Psoas muscle (tissue), 8 donors: Measurements from ENCODE around the gene NFASC. TPM values are rescaled to one million over a fixed set of nuclear protein-coding genes. Genes with fewer than 3 reads are reported as not detected.

Source experiments
- ATAC-seq, 4 donors: fragments of 200-7000 bp; cut with Tn5 transposase; one replicate each; pipeline ENCODE4 v1.9.1; 2020; ENCODE audit warnings: moderate library complexity in 3 of 4, mild to moderate bottlenecking in 2 of 4
- DNase-seq, 2 donors: peaks; one replicate each; pipeline ENCODE4 v3.0.0-alpha.2; 2020
- H3K27ac ChIP-seq: fragments of 200-600 bp; one replicate; pipeline ENCODE4 v1.8.0; 2022
- H3K27me3 ChIP-seq, 3 donors: fragments of 200-600 bp in 1 of 3; one replicate each; pipeline versions ENCODE4 v1.6.1 to v1.8.0; 2013 to 2022; ENCODE audit warnings: low read length in 2 of 3, mild to moderate bottlenecking in 2 of 3, moderate library complexity in 1 of 3; ENCODE audit not compliant: insufficient read depth in 3 of 3
- H3K36me3 ChIP-seq, 2 donors: fragments of 200-600 bp in 1 of 2; one replicate each; pipeline versions ENCODE4 v1.6.1 to v1.8.0; 2013 to 2022; ENCODE audit warnings: low read depth in 1 of 2, mild to moderate bottlenecking in 1 of 2, moderate library complexity in 1 of 2; ENCODE audit not compliant: insufficient read depth in 1 of 2
- H3K4me1 ChIP-seq: fragments of 200-600 bp; one replicate; pipeline ENCODE4 v1.8.0; 2022
- H3K4me3 ChIP-seq: fragments of 200-600 bp; one replicate; pipeline ENCODE4 v1.8.0; 2022; ENCODE audit warnings: mild to moderate bottlenecking
- H3K9me3 ChIP-seq: fragments of 200-600 bp; one replicate; pipeline ENCODE4 v1.8.0; 2022
- WGBS, 3 donors: extraction: QIAGEN DNeasy Blood & Tissue Kit; methylation state at CpG; one replicate each; pipeline versions ENCODE4 v1.1.6 to v1.1.7; 2013; 5-methylcytosine and 5-hydroxymethylcytosine counted together
- intact Hi-C, 2 donors: fragments of 100-400 bp; cut with DNase I; formaldehyde crosslinking; loops; one replicate each; pipeline versions ENCODE4 v1.11.0 to v1.14.2; 2022
- polyA plus RNA-seq, 3 donors: library from polyadenylated mRNA; stranded (reverse); fragments of 200-250 nt; gene quantifications; one replicate each; pipeline ENCODE4 v1.2.3, GENCODE V29; 2013
- total RNA-seq, 4 donors: library from RNA; stranded (reverse); fragmentation: NEBNext Ultra II Directional in 2 of 4; extraction: Animal tissue kit (Norgen Biotek cat#: 25700) in 2 of 4; gene quantifications; one replicate each; pipeline versions ENCODE4 v1.2.1 to v1.2.4, GENCODE V29; 2021 to 2023
- TF ChIP-seq, protein P1 (sequence below): fragments of 200-600 bp; IDR thresholded peaks from one replicate; pipeline ENCODE4 v1.8.0; 2022; ENCODE audit warnings: antibody characterized with exemption
- donor health status: healthy with polysubstance abuse.
- donor health status: DM: no; HTN: no; CAD: no; lungs with moderate emphysema.
- donor health status: Bipolar disorder and iron deficiency.
- donor health status: healthy.
- donor health status: DM: yes; HTN: yes; CAD: no.
- donor health status: DM: no; HTN: no; CAD: no.
- donor health status: DM: no; HTN: no; CAD: no.
- donor health status: DM: yes; HTN: yes; CAD: no.

The NFASC gene
- total and polyA plus RNA-seq, 7 donors, result 0.46 to 7.5 (median 0.90) TPM

DNA sequence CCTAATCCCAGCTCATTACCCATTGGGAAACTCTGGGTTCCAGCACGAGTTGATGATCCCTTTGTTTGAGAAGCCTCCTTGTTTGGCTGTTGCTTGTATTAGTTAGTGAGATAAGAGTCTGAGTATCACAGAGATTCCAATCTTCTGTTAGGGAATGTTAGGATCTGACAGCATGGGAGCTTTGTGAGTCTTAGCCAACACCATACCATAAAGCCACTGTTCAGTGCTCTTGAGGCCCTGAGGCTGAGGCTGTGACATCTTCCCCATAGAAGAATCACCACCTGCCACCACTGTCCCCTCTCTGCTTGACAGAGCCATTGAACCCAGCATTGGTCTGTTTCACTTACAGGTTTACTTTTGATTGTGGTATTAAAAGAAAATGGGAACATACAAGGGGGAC lies 29.3 kb upstream of the NFASC start:
- intact Hi-C loops, result no loop called here

DNA sequence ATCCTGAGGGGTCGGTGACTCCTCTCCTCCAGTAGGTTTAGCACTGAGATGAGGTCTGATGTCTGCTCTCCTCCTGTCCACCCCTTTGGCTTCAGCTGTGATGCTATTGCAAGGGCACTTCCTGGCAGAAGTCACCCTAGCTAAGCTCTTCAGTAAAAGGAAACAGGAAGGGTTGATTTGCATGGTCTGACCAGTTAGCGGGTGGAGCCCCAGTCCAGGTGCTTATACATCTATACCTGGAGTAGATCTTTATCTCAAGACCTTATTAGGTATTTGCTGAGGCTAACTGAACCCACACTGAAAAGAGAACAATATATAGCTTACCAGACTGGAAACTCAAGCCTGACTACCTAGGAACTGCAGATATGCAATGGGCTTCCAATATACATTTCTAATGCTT lies 28.9 kb upstream of the NFASC start:
- DNase-seq, result no peak
- WGBS, 3 donors, result 85 to 93% (median 88%) methylated on average over 2 of the region's 2 CpGs
- no peaks in the 10 kb centered on the region for H3K9me3 ChIP-seq

More for the DNA sequence above, 29.3 kb upstream of the NFASC start:
- no peaks in the 10 kb centered on the region for H3K36me3 ChIP-seq
- 34 to 50% (median 45%) methylated on average over 1 of the region's 1 CpG for WGBS, 3 donors
- TF ChIP-seq, protein P1, sequence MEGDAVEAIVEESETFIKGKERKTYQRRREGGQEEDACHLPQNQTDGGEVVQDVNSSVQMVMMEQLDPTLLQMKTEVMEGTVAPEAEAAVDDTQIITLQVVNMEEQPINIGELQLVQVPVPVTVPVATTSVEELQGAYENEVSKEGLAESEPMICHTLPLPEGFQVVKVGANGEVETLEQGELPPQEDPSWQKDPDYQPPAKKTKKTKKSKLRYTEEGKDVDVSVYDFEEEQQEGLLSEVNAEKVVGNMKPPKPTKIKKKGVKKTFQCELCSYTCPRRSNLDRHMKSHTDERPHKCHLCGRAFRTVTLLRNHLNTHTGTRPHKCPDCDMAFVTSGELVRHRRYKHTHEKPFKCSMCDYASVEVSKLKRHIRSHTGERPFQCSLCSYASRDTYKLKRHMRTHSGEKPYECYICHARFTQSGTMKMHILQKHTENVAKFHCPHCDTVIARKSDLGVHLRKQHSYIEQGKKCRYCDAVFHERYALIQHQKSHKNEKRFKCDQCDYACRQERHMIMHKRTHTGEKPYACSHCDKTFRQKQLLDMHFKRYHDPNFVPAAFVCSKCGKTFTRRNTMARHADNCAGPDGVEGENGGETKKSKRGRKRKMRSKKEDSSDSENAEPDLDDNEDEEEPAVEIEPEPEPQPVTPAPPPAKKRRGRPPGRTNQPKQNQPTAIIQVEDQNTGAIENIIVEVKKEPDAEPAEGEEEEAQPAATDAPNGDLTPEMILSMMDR, result no peak
- DNase-seq (no peak), ATAC-seq (no peak)
- no peaks in the 10 kb centered on the region for H3K27me3 ChIP-seq
- H3K4me3 ChIP-seq, result no peak overlapping the region
- no peaks in the 10 kb centered on the region for H3K4me1 ChIP-seq
- H3K9me3 ChIP-seq, result no peaks in the 10 kb centered on the region
- no peak overlapping the region for H3K27ac ChIP-seq

GRCh38 chr1:204842369-204842768 lies 28.3 kb upstream of the NFASC start:
- 79 to 84% (median 80%) methylated on average over 3 of the region's 3 CpGs for WGBS, 3 donors
- Histone ChIP-seq H3K27ac (no peak overlapping the region), H3K36me3 (no peaks in the 10 kb centered on the region), H3K9me3 (no peaks in the 10 kb centered on the region), H3K27me3 (no peaks in the 10 kb centered on the region), H3K4me3 (no peak overlapping the region), H3K4me1 (no peaks in the 10 kb centered on the region)
- TF ChIP-seq, protein P1, result no peak
- no peak for ATAC-seq
- no peak for DNase-seq
- intact Hi-C loops, result no loop called here

More for the DNA sequence above, 28.9 kb upstream of the NFASC start:
- no peaks in the 10 kb centered on the region for H3K4me1 ChIP-seq
- no peaks in the 10 kb centered on the region for H3K27me3 ChIP-seq
- H3K4me3 ChIP-seq, result no peak overlapping the region
- ATAC-seq, result no peak
- no peaks in the 10 kb centered on the region for H3K36me3 ChIP-seq
- TF ChIP-seq, protein P1, result no peak
- intact Hi-C loops, result no loop called here
- no peak overlapping the region for H3K27ac ChIP-seq

DNA sequence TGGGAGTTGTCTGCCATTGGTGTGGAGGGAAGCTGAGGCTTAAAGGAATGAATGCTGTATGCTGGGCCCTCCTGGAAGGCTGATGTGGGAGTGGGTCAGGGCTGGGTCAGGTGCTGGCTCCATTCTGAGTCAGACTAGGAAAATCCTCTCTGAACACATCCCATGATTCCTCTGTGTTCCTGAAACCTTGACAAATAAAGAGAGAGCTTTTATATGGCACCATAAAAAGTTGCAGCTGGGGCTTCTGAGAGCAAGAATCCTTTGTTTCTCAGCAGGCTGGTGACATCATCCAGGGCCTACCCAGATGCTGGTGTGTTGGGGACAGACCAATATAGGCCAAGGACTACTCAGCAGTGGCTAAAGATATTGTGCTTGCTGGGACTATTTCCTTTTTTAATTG lies 27.8 kb upstream of the NFASC start:
- TF ChIP-seq, protein P1, result no peak
- intact Hi-C loops, result no loop called here
- Histone ChIP-seq H3K36me3 (no peaks in the 10 kb centered on the region), H3K4me3 (no peak overlapping the region), H3K9me3 (no peaks in the 10 kb centered on the region), H3K4me1 (no peaks in the 10 kb centered on the region), H3K27me3 (no peaks in the 10 kb centered on the region), H3K27ac (no peak overlapping the region)
- no peak for ATAC-seq
- DNase-seq, result no peak

GRCh38 chr1:204846546-204846945 lies 24.1 kb upstream of the NFASC start:
- H3K4me3 ChIP-seq, result no peak overlapping the region
- H3K27ac ChIP-seq, result no peak overlapping the region
- TF ChIP-seq, protein P1, result no peak
- no peaks in the 10 kb centered on the region for H3K27me3 ChIP-seq
- ATAC-seq (no peak), DNase-seq (no peak)
- intact Hi-C loops, result no loop called here
- no peaks in the 10 kb centered on the region for H3K9me3 ChIP-seq
- H3K4me1 ChIP-seq, result no peaks in the 10 kb centered on the region
- WGBS, 3 donors, result 19 to 56% (median 44%) methylated on average over 3 of the region's 3 CpGs
- H3K36me3 ChIP-seq, result no peaks in the 10 kb centered on the region
